GM20000 (cell line): Measurements from ENCODE around the gene EFNA5.
"Not testable (repeated sequence)": the region's sequence is repeated elsewhere in the genome, so short reads cannot be mapped to it uniquely, and the experiment has no call there.

ENCODE experiments used
- DNase-seq: peaks from one replicate; pipeline ENCODE4 v3.0.0; 2012; ENCODE audit warnings: low spot score
- CTCF ChIP-seq: IDR thresholded peaks from 2 replicates; pipeline ENCODE4 v1.5.1; 2012; ENCODE audit warnings: mild to moderate bottlenecking, control low read depth; ENCODE audit errors: extremely low read depth, missing control alignments

Gene EFNA5

GRCh38 chr5:107437986-107438510 lies 232.7 kb downstream of the EFNA5 start:
- TF ChIP-seq CTCF, result no peak
- DNase-seq, result no peak

DNA sequence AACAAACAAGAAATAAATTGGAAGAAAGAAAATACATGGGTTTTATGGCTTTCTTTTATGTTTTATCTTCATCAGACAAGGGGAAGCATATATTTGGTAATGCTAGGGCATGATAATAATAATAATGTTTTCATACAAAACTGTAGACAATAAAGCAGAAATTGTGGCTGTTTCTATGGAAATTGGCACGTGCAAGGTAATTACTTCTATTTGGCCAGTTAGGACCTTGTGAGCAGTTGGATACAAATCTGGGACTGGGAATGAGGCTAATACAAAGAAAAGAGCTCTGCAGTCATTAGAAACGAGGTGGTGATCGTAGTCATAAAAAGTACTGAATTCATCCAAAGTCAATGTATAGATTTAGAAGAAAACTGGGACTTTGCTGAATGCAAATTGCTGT lies 233.6 kb downstream of the EFNA5 start:
- no peak for TF ChIP-seq CTCF
- DNase-seq, result no peak

DNA sequence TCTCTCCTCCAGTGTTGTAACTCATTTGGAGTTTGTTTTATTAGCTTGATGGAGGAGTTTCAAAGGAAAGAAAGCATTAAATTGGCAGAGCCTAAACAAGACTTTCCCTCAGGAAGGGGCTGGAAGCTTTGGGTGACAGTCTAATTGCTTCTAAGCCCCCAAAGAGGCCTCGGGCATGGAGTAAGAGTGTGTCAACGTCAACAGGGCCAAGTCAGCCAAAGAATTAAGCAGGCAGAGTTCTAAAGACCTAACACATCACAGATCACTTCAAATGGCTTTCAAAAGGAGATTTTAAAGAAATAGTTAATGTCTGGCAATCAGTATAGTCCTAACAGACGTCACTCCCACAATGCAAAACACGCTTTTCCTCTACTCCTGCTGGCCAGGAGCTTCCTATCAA lies 234.5 kb downstream of the EFNA5 start:
- TF ChIP-seq CTCF, result no peak
- DNase-seq, result no peak

- no peak for TF ChIP-seq CTCF
- no peak for DNase-seq
These were observed 235.7 kb downstream of the EFNA5 start for GRCh38 chr5:107435061-107435460.

- DNase-seq, result not testable (repeated sequence)
These were observed 237.1 kb downstream of the EFNA5 start for GRCh38 chr5:107433646-107434045.

DNA sequence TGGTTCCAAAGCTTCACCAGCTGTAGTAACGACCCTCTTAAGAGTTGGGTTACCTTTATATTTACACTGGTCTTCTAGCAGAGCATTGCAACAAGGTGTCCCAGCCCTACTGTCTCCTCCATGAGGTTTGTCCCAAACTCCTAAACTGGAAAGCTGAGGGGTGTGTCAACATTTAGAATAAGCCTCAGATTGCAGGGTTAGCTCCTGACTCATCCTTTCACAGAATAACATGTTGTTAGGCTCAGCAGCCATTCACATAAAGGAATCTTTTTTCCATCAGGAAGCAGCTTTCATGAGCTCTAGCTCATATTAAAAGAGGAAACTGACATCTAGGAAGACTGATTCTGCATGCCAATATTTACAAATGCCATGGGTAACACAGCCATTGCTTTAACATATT lies 238.7 kb downstream of the EFNA5 start:
- DNase-seq, result no peak
- no peak for TF ChIP-seq CTCF

- TF ChIP-seq CTCF, result no peak
- DNase-seq, result no peak
These were observed 239.2 kb downstream of the EFNA5 start for GRCh38 chr5:107431536-107431935.

DNA sequence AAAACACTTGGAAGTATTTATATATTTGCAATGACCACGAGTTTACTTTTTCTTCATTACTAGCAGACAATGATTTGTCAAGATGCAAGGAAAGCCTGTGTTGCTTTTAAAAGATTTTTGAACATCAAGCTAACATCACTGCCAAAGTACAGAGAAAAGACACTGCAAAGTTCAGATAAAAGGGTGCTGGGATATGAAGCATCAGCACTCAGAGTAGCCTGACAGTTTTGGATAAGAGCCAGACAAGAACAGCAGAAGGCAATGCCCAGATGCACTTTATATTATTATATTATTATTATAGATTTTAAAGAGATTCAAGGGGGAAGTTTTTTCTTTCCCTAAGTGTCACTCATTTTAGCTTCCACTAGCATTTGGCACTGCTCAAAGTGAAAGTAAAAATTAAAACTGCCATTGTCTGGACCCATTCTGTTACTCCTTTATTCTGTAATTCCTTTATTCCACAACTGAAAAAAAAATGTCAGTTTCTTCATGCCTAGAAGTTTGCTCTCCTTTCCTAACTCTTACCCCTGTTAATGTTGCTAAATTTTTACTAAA lies 240.6 kb downstream of the EFNA5 start:
- TF ChIP-seq CTCF, result no peak
- no peak for DNase-seq
